NCI-H226 (cell line): Measurements from ENCODE around the gene DCHS2.

Source experiments
- DNase-seq: peaks from one replicate; pipeline ENCODE4 v3.0.0-alpha.2; 2015

DCHS2 gene, protein sequence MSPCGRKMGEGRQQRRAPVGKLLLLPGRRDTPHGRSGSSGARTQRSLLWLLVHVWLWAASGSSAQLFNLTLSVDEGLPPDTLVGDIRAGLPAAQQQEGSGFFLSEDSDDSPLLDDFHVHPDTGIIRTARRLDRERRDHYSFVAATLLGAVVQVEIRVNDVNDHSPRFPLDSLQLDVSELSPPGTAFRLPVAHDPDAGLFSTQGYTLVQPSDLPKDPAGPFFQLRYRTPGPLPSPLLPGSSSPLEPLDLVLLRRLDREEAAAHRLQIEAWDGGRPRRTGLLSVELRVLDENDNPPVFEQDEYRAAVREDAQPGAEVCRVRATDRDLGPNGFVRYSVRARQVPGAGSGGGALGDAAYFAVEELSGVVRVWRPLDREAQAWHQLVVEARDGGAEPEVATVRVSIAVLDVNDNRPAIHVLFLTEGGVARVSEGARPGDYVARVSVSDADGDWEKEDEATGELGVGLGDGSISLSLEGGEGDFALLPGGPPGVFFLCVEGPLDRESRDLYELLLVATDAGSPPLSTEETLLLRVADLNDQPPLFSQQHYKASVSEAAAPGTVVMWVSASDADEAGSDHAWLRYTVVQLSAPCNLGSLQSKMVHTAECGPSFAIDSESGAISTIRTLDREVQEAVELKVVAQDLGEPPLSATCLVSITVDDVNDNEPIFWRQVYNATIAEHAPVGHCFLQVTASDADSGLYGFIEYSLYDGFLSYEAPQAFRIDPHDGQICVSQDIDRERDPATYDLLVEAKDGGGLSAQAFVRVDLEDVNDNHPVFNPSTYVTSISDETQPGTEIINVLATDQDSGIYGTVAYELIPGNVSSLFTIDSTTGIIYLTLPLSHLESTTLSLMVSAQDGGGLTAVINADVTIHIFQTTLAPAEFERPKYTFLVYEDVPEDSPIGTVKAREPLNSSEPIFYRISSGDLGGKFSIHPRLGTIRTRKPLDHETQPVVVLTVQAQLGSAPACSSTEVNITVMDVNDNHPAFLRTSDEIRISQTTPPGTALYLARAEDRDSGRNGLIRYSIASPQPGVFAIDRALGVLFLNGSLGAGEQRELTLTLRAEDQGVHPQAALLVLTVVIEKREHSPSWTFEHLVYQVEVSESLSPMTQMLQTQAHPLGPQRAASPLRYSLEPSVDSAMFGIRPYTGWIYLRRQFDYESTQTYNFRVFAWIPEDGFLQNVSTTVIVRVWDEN (N-terminal part only)

DNA sequence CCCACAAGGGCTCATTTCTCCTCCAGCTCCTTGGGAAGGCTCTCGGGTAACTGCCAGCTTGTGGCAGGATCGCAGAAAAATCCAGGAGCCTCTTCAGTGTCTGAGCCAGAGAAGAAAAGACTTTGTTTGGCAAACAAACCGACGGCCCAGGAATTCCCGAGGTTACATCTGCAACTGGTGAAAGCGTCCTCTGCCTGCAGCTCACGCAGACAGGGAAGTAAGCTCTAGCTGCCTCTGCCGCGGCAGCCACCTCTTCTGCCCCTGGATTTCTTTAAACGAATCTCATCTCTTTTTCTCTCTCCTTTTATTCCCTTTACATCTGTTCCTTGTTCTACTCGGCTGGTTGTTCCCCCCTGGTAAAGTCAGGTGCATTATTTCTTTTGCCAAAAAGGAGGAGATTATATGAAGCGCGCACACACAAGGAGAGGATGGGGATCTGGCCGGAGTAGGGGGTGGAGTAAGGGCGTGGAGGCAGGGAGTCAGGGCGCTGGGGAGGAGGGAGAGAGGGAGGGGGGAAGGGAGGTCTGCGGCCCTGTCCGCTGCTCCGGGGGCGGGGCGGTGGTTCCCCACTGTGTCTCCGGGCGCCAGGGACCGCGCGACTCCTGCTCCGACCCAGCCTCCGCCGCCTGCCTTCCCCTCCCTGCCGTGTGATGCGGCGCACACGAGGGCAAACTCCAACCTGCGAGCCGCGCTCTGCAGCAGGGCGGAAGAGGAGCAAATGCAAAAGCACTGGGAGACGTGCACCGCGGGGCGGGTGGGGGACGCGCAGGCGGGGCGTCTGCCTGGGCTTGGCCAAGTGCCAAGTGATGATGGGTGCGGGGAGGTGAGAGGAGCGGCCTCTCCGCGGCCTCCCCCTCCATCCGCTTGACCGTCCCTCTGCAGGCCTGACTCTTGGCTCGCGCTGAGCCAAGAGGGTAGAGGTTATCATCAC, at the start of gene DCHS2:
DCHS2 (minus strand) TSS at position 459 of the 931 bp plus-strand sequence; CDS start at position 15, 444 bp downstream.
- DNase-seq, result no peak

GRCh38 chr4:154534296-154534695, 42.7 kb upstream of the DCHS2 start:
- no peak for DNase-seq

DNA sequence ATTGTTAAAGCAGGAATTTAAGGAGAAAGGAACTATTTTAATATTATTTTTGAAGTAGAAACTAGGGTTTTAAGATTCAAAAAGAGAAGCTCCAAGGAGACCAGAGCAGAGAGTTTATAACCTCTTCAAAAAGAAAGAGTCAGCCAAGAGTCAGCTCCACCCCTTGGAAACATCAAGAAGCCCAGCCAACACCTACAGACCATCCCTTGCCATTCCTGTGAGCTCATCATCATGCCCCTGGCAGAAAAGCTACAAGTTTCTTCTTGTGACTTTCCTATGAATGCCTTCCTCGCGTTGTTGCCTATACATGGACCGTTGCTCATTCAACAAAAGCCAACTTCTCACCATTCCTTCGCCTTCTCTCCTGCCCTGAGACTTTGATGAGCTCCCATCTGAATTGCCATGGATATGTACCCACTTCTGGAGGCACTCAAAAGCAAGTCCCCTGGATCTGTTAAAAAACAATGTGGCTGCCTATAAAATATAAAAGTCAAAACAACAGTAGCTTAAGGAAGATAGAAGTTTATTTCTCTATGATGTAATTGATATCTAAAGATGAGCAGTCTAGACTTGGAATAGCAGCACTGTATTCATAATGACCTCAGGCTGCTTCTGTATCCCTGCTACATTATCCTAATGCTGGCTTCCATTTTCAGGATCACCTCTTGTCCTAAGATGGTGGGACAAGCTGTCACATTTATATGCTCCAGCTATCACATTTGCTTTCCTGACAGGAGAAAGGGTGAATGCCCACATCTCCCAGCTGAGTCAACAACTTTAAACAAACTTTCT, 38.3 kb upstream of the DCHS2 start:
- no peak for DNase-seq

- no peak for DNase-seq
These were observed 37.3 kb upstream of the DCHS2 start for GRCh38 chr4:154528869-154529268.

- no peak for DNase-seq
These were observed 35.7 kb upstream of the DCHS2 start for GRCh38 chr4:154527308-154527707.

GRCh38 chr4:154526151-154526550, 34.6 kb upstream of the DCHS2 start:
- no peak for DNase-seq

DNA sequence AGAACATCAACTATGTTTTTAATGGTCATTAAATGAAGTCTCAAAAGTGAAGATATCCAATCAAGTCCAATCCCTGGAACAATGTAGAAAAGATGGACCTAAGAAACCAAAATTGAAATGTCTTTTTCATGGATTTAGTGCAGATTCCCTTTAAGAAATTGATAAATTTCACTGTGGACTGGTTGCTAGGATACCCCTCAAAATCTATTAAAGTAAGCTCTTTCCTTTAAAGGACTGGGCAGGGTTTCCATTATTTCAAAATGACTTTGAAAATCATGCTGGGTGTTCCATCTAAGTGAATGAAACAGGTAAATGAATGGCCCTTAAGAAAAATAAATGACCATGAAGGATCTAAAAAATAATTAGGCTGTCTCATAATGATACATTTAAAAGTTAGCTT, 30.0 kb upstream of the DCHS2 start:
- no peak for DNase-seq

- no peak for DNase-seq
These were observed 27.6 kb upstream of the DCHS2 start for GRCh38 chr4:154519214-154519613.

DNA sequence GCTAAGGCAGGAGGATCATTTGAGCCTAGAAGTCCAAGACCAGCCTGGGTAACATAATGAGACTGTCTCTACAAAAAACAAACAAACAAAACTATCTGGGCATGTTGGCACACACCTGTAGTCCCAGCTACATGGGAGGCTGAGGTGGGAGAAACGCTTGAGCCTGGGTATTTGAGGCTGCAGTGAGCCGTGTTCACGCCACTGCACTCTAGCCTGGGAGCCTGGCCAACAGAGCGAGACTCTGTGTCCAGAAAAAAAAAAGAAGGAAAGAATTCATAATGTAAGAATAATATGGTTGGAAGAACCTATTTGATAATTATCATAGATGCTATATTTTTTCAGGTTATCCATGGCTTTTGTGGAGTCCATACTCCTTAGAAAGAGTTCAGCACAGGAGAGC, 26.0 kb upstream of the DCHS2 start:
- DNase-seq, result no peak

GRCh38 chr4:154516318-154517029, 24.9 kb upstream of the DCHS2 start:
- DNase-seq, result no peak

DNA sequence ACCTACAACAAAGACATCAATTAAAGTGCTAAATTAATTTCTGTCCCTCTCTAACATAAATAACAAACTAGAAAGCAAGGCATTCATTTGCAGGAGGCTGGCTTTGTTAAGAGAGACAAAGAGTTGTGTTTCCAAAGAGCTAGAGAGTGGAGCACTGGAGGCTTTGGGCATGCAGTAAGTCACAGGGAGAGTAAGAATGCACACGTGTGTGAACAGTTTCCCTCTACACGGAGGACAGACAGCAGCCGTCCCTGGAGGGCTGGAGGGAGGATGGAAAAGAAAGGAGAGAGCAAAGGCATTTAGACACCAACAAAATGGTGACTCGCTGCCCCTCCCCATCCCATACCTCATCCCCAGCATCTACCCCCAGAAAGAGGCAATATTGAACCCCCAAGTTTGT, 20.4 kb upstream of the DCHS2 start:
- no peak for DNase-seq

GRCh38 chr4:154511548-154511947, 19.9 kb upstream of the DCHS2 start:
- DNase-seq, result no peak

DNA sequence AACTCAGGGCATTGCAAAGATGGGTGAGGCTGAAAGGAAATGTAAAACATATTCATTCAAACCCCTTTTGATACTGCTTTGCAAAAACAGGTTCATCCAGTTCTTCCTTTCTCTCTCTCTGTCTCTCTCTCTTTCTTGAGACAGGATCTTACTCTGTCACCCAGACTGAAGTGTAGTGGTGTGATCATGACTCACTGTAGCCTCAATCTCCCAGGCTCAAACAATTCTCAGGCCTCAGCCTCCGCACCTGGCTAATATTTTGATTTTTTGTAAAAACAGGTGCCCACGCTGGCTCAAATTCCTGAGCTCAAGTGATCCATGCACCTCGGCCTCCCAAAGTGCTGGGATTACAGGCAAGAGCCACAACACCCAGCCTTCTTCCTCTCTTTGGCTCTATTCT, 15.6 kb upstream of the DCHS2 start:
- DNase-seq, result no peak

DNA sequence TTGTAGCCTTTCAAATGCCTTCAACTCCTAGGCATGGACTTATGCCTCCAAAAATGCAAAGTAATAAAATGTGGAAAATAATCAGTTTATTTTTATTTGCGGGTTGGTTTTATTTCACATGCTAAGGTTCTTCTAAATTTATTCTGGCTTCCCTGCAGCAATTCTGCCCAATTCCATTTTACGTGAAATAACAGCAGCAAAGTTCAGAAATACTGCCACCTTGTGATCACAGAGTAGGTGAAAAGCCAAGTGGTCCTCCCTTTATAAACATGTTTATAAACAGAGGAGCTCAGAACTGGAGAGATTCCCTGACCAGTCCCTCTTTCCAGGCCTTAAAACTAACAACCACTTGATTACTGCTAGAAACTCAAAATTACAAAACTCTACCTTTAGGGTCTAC, 14.7 kb upstream of the DCHS2 start:
- DNase-seq, result no peak

DNA sequence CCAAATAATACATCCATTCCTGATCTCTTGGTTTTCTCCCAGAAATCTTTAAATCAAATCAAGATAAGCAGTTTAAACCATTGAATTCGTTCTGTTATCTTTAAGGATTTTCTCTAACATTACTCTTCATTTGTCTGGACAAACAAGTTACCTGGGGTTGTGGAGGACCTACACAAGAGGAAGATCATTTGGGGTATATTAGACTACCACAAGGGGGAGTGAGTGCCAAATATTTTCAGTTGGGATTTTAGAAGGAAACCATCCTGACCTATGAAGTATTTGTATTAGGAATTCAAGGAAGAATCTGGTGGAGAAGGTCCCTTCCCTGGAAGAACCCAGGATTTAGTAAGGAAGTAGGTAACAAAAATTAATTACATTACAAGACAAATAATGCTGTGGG, 12.0 kb upstream of the DCHS2 start:
- DNase-seq, result peak; percentile 3

DNA sequence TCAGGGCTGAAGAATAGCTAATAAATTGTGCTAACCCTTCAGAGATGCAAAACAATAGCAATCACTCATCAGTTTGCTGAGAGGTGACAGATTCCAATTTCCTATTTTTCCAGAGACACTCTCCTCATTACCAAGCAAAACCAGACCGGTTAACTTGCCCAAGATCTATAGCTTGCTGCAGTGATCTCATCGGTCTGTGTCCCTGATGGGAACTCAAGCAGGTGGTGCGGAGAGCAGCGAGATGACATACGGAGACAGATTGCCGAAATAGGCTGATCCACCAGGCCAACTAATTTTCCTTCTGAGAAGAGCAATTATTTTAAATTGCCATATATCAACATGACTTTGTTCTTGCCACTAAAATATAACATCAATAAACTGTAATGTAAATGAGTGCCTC, 10.5 kb upstream of the DCHS2 start:
- no peak for DNase-seq

- DNase-seq, result no peak
These were observed 6.3 kb upstream of the DCHS2 start for GRCh38 chr4:154497889-154498288.

DNA sequence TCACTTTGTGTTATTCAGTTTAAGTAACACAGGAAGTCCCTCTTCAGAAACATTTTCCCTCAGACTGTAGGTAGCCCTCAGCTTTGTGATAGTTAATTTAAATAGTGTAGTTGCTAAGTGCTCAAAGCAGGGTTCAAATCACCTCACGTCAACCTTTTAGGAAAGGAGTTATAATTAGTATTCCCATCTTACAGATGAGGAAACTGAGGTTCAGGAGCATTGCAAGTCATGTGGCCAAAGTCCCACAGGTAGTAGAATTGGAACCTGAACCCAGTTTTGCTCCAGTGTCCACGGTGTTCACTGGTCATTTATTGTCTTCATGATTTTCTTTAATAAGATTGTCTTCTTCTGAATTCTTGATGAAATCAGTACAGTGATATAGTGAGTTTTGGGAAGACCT, 4.3 kb upstream of the DCHS2 start:
- no peak for DNase-seq

DNA sequence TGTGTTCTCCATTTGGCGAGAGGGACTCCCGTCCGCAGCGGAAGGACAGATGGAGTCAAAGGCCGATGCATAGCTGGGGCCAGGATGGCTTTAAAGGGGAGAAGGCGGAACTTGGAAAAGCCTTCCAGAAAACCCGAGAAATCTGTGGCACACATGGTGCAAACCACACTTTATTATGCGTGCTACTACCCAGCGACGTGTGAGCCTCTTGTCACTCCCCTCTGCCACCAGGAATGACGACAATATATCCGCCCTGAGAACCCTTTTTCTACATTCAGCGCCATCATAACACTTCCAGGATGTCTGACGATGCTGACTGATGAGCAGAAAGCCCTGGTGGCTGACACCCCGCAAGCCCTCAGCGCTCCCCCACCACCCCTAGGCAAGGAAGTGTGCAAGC, 689 bp upstream of the DCHS2 start:
- no peak for DNase-seq

DNA sequence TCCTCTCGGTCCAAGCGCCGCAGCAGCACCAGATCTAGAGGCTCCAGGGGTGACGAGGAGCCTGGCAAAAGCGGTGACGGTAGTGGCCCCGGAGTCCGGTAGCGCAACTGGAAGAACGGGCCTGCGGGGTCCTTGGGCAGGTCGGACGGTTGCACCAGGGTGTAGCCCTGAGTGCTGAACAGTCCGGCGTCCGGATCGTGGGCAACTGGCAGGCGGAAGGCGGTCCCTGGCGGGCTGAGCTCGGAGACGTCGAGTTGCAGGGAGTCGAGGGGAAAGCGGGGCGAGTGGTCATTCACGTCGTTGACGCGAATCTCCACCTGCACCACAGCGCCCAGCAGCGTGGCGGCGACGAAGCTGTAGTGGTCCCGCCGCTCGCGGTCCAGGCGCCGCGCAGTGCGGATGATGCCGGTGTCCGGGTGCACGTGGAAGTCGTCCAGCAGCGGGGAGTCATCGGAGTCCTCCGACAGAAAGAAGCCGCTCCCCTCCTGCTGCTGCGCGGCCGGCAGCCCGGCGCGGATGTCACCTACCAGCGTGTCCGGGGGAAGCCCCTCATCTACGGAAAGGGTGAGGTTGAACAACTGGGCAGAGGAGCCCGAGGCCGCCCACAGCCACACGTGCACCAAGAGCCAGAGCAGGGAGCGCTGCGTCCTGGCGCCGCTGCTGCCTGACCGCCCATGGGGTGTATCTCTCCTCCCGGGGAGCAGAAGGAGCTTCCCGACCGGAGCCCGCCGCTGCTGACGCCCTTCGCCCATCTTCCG, 837 bp downstream of the DCHS2 start:
- DNase-seq, result no peak
